ENCODE results near the gene NR3C1.

DNA sequence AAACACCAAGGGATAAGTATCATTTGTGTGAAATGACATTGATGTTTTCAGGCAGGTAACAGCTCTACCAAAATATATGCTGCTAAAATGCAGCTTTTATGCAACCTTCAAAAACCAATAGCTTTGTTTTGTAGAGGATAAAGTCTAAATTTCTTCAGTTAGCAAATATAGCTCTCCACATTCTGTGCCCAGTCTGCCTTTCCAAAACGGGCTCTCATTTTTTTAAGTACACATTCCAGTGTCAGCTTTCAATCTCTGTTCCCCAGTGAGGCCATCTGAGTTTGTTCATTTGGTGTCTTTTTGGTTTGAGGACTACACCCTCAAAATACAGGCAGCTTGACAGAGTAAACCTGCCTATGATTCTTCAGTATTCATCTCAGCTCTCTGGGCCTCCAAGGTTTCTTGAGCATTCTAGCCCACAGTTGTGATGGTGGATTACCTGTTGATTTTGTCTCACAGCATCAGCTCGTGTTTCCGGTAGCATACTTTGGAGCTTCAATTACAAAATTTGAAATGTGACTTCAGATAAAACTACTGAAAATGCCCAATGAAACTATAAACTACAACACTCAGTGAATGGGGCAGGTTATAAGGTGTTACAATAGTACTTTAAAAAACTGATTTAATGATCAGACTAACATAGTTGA, 55.7 kb downstream of the NR3C1 start:
- TF ChIP-seq, protein P1, sequence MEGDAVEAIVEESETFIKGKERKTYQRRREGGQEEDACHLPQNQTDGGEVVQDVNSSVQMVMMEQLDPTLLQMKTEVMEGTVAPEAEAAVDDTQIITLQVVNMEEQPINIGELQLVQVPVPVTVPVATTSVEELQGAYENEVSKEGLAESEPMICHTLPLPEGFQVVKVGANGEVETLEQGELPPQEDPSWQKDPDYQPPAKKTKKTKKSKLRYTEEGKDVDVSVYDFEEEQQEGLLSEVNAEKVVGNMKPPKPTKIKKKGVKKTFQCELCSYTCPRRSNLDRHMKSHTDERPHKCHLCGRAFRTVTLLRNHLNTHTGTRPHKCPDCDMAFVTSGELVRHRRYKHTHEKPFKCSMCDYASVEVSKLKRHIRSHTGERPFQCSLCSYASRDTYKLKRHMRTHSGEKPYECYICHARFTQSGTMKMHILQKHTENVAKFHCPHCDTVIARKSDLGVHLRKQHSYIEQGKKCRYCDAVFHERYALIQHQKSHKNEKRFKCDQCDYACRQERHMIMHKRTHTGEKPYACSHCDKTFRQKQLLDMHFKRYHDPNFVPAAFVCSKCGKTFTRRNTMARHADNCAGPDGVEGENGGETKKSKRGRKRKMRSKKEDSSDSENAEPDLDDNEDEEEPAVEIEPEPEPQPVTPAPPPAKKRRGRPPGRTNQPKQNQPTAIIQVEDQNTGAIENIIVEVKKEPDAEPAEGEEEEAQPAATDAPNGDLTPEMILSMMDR (IDR thresholded peaks at IDR 0.05): no peak
- TF ChIP-seq POLR2AphosphoS5 (IDR thresholded peaks at IDR 0.05; ENCODE audit: insufficient read depth in 1 of 2, low read depth in 1 of 2): no peak
